Central memory CD4-positive, alpha-beta T cell (primary cell): ENCODE data around the gene IQCH.
"Not testable (repeated sequence)": the region's sequence is repeated elsewhere in the genome, so short reads cannot be mapped to it uniquely, and the experiment has no call there.

Source experiments
- DNase-seq: peaks from one replicate; pipeline ENCODE4 v3.0.0; 2022

IQCH gene

DNA sequence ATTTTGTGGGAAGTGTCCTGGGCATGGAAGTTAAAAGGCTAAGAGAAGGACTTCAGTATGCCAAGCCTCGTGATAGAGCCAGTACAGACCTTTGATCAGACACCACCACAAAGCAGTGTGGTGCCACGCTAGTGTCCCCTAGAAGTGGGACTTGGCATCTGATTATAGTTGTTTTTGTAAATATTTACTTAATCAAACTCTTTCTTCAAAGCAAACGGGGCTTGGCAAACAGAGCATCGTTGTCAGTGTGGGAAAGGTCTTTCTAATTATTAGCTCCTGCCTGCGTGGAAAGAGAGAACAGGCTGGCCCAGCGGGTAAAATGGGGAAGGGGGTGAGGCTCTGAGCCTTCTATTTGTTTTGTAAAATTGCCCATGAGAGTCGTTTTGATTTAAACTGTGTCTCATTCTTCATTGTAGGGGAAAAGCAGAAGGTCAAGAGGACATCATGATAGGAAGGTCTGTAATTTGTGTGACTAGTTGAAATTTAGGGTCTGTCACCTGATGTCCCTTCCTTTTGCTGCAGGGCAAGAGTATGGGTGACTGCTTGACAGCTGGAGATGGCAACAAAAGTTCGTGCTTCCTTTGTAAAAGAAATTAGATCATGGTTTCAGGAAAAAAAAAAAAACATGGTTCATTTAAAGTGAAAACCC is 105.0 kb downstream of the IQCH start:
- no peak for DNase-seq

DNA sequence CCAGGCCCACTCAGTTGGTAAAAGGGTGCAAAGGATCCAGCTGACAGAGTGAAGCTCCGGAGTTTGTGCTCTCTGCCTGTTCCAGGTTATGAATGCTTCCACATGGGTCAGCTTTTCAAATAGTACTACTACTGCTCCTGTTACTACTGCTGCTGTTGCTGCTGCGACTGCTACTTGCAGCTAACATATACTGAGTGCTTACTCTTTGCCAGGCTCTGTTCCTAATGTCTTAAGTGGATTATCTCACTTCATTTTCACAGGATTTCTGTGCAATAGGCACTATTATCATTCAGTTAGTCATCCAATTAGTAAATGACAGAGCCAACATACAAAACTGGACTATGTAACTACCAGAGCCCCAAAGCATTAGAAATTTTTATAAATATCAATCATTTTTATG is 106.5 kb downstream of the IQCH start:
- DNase-seq, result no peak

DNA sequence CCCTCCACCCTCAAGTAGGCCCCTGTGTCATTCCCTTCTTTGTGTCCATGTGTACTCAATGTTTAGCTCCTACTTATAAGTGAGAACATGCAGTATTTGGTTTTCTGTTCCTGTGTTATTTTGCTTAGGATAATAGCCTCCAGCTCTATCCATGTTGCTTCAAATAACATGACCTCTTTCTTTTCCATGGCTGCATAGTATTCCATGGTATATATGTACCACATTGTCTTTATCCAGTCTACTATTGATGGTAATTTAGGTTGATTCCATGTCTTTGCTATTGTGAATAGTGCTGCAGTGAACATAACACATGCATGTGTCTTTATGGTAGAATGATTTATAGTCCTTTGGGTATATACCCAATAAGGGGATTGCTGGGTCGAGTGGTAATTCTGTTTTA is 109.1 kb downstream of the IQCH start:
- DNase-seq, result not testable (repeated sequence)

DNA sequence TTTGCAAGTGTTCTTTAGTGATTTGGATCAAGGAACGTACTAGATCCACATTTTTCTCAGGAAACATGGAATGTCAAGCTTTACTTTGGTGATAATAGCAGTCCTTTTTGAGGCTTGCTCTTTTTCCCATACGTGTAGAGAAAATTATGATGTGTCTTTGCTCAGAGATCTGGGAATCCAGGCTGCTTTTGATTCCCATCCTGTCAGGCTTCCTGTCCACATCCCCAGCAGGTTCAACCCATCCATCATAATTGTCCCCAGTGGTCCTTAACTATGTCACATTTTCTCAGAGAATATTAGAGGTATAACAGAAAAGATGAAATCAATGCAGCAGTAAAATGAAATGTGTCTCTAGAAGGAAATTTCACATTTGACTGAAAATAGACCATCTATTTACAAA is 111.4 kb downstream of the IQCH start:
- no peak for DNase-seq

DNA sequence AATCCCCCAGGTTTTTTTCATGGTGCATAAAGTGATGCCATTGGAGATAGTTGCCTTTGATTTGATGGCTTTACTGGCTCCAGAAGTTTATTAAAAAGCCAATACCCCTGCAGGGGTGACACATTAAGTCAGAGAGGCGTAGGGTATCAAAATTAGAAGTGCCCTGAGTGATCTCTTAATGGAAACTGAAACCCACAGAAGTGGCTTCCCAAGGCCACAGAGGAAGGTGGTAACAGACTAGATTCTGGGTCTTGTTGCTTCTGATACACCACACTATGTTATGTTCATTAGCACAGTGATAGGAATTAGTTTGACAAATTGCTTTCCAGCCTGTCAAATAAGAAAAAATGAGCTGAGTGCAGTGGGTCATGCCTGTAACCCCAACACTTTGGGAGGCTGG is 112.3 kb downstream of the IQCH start:
- DNase-seq, result no peak

DNA sequence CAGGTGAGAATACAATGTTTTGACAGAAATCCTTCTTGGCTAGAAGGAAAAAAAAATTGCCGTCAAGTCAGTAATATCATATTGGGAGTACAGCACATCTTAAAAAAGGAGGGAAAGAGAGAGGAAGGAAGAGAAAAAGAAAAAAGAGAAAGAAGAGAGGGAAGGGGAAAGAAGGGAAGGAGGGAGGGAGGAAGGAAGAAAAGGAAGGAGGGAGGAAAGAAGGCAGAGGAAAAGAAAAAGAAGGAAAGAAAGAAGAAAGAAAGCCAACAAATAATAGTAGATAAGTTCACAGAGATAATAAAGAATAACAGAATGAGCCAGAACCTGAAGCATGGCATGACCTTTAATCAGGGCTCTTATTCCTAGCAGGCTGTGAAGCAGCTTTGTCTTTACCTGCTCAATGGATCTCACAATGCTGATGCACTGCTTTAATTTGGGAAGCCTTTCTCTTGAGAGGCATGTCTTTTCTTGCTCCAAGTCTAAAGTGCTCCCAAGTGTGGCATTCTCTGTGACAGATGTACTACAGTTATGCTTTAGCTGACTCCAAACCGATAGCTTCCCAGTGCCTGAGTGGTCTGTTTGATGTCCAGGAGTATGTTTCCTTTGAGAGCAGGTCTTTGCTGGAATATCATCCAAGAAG is 114.9 kb downstream of the IQCH start:
- DNase-seq, result no peak

DNA sequence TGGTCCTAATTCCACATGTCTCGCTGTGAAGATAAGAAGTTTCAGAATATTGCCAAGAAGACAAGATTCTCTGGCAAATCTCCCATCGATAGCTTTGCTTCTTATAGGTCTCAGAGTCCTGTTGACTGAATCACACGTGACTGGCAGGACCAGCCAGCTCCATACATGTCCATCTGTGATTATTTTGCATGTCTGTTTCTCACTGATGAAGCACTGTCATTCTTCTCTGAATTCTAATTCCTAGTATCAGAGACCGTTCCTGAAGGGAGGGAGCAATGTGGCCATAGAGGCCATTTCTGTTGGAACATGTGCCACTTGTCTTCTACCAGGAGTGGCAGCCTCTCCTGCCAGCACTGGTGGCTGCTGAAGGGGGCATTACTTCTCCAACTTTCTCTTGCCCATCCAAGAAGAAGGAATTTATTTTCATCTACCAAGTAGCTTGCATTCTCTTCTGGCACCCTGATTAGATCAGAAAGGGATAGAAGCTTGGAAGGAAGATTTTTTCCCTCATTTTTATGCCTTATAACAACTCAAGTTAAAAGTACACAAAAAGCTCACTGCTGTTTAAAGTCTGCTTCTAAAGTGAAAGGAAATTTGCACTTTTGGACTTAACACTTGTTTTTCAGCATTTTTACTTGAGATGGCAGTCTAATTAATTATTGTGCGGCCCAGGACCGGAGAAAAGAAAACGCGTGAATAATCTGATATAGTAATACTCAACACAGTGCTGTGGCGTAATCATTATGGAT is 115.8 kb downstream of the IQCH start:
- no peak for DNase-seq

DNA sequence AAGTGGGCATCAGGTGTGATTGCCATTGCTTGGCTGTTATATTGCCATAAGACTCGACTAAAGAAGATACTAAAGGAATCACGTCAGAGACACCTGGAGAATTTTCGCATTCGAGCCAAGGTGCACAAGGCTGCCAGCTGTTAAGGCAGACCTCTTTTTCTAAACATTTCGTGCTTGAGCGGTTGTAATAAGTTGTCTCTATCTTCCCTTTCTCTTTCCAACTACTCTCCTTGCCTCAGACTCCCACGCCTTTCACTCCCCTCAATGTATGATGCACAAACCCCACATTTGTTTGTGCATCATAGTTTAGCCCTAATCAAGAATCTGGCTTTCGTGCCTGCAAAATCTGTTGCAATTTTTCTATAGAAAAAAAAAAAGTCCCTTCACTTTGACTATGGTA is 118.0 kb downstream of the IQCH start:
- DNase-seq, result no peak

DNA sequence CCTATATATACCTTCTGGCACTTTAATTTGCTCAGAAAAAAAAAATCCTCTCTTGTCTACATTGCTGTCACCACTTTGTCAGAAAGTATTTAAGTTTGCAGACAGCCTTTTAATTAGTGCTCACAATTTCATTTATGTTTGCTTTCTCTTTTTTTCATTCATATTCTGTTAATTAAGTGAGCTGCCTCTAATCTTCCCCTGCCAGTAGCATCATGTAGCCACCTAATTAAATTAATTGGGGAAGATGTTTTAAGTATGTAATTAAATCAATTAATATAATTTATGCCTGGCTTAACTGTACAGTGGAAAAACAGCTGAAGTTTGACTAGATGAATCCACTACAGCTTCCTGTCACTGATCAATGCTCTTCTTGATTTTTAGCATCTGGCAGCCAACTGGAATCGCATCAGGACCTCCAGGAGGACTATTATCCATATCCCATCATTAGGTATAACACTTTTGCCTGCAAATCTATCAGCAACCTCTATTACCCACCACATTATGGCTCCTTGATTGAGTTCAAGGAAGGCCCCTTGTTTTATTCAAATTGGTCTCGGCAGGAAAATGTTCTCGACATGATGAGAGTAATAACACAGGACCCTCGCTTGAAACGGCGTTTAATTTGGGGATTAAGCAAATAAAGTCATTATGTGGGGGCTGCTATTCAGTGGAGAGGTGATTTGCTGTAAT is 118.5 kb downstream of the IQCH start:
- no peak for DNase-seq

DNA sequence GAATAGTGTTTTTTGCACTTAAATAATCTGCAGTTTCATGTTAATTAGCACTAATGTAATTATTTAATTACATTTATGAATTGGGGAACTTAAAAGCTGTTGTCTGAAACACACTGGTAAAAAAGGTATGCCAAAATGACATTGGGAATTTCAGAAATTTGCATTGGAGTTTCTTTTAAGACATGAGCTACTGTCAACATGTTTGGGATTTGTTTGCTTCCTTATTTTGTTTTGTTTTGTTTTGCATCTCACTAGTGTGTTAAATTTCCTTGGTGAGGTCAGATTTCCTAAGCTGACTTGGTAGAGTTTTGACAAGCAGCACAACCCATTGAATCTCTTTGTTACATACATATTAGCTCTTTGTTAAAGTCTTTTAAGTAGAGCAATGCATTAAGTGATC is 119.4 kb downstream of the IQCH start:
- DNase-seq, result no peak

DNA sequence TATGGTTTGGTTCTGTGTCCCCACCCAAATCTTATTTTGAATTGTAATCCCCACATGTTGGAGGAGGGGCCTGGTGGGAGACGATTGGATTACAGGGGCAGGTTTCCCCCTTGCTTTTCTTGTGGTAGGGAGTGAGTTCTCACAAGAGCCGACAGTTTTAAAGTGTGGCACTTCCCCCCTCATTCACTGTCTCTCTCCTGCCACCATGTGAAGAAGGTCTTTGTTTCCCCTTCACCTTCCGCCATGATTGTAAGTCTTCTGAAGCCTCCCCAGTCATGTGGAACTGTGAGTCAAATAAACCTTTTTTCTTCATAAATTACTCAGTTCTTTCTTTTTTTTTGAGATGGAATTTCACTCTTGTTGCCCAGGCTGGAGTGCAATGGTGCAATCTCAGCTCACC is 124.9 kb downstream of the IQCH start:
- no peak for DNase-seq

DNA sequence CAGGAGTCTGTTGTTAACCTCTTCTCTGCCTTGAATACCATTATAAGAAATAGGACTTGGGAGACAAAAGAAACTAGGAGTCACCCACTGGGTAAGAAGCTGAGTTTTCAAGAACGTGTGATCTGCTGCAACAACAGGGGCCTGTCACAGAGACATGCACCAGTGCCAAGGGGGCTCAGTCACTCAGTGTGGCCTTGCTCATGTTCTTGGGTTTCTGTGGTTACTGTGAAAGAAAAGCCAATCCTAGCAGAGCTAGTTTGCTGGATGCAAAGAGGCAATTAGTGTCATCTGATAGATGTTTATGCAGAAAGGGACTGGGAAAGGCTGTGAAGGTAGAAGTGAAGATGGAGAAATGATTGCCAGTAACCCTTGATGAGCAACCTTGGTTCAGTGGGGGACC is 126.3 kb downstream of the IQCH start:
- no peak for DNase-seq

DNA sequence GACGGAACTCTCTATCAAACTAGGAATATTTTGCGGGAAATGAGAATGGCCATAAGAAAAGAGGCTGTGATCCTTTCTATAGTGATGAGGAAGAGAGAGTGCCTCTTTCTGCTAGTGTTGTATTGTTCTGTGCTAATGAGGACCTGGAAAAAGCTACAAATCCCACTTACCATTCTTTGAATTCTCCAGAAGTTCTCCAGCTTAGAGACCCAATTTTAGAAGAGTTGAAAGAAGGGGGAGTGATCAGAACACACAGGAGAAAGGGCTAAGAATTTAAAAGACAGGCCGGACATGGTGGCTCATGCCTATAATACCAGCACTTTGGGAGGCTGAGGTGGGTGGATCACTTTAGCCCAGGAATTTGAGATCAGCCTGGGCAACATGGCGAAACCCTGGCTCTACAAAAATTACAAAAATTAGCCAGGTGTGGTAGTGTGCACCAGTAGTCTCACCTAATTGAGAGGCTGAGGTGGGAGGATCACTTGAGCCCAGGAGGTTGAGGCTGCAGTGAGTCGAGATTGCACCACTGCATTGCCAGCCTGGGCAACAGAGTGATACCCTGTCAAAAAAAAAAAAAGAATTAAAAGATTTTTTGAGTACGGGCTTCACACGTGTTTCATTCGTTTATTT is 126.9 kb downstream of the IQCH start:
- no peak for DNase-seq

DNA sequence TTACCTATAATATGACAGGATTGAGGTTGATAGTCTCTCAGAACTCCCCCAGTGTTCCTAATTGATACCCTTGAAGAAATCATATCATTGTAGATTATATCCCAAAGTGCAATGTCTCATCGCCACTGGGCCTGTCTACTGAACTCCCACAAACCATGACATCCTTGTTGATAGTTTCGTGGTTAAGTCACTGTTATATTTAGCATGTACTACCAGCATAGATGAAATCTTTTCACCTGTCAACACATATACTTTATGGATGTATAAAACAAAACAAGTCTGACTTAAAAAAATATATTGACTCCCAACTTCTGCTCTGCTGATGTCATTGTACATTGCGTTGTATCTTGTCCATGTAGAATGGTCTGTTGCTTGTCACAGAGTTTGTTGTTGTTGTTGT is 128.1 kb downstream of the IQCH start:
- DNase-seq, result no peak

DNA sequence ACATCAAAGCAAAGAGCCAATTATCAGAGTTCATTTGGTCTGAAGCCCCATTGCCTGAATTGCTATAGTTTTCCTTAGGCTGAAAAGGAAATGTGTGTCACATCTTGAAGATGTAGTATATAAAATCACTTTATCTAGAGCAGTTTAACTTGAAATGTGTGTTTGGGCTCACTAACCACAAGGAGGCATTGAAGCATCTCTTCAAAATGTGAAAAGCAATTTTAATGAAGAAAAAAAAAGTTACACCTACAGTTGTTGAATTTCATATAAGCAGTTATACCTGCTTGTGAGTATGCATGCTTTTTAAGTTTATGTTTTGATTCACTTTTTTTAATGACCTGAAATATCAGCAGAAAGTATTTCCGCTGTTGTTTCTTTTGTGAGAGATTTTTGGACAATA is 129.3 kb downstream of the IQCH start:
- no peak for DNase-seq

DNA sequence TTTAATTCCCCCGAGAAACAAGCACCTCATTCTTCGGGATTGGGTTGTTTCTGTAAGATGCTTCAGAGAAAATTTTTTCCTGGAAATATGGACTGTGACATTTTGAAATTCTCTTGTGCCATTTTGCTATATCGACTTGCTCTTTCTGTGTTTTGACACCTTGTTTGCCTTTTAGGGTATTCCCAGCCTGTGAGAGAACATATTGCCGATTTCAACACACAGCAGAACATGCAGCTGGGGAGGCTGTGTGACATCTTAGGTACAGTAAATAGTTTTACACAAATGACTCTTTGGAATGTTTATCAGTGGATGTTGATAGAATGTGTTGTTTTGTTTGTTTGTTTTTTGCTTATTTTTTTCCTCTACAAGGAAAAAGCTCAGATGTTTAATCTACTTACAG is 130.2 kb downstream of the IQCH start:
- DNase-seq, result no peak

DNA sequence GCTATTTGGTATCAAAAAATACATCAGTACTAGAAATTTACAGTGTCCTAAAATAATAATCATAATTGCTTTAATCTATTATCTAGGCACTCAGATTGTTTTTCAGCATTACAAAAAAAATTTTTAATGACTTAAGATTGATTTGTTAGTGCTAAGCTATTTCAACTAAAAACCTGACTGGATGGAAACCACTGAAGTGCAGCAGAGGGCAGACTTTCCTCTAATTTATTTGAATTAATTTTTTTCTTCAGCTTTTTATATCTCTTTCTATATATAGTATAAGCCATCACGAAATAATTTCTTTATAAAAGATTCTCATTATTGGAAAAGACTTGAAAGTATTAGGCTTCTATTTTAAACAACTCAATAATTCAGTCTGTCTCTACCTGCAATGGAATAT is 131.4 kb downstream of the IQCH start:
- DNase-seq, result no peak

DNA sequence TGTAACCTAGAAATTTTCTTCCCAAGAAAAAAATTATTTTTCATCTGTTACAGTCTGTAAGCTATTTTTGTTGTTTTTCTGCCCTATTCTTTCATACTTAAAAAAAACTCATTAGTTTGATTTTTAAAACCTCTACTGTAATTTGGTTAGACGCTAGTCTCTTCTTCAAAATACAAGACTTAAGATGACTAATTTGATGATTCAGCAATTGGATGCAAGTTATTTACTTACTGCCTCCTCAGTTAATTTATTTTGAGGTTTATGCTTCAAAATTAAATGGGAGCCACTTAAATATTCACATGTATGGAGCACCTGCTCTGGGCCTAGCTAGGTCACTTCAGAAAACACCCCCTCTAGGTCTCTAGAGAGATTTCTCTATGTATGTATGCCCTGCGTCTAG is 132.4 kb downstream of the IQCH start:
- no peak for DNase-seq

DNA sequence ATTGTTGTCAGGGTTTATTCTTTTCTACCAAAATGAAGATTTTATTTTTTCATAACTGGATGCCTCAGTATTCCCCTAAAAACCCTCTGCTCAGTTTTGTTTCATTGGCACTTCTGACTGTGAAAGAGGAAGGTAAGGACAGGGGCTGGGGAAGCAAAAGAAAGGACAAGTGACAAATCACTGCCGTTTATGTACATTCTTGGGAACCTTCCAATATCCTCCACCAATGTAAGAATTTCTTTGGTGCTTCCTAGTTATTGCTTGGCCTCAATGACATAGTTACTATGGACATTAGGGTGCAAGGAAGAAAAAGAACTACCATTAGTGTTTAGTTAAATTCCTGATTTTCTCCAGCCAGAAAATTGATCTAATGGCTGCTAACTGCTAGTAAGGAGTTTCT is 135.4 kb downstream of the IQCH start:
- no peak for DNase-seq

DNA sequence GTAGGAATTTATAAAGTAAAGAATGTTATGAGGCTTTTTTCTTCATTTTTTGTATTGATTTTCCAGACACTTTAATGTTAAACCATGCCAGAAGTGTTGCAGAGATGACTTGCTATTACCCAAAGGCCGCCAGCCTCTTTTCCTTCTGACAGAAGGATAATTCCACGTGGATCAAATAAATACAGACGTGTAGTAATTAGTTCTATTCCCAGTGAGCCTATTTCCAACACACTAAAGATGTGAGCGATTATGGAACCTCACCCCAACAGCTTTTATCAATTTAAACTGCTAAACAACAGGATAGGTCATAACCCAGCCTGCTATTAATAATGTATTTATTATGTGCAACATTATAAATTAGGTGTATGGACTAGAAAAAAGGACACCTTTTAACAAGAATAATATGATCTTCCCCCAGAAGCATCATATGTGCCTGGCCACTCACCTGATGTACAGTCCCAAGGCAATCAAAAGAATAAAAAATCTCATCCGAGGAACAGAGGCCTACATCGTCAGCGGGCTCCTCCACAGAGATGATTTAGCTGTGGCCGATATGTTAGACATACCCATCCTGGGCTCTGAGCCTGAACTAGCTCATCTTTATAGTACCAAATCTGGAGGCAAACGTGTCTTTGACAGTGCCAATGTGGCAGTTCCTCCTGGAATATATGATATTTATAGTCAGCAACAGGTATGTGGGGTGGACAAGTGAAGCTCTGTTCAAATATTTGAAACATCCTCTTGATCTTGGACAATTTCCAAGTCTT is 140.5 kb downstream of the IQCH start:
- DNase-seq, result no peak

DNA sequence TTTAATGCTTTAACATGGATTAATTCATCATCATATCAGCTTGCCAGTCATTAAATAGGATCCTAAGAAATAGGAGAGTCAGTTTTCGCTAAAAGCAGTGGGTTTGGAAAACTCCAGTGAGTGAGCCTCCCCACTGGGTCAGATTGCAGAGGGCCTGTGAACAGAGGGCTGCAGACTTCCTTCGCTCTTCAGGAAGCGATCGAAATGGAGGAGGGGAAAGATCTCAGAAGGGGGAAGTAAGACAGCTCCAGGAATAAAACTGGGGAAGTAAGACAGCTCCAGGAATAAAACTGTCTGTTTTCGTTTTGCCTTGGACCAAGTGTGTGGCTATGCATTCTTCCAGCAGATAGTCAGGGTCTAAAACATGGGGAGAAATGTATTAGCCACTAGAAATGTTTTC is 141.5 kb downstream of the IQCH start:
- no peak for DNase-seq

DNA sequence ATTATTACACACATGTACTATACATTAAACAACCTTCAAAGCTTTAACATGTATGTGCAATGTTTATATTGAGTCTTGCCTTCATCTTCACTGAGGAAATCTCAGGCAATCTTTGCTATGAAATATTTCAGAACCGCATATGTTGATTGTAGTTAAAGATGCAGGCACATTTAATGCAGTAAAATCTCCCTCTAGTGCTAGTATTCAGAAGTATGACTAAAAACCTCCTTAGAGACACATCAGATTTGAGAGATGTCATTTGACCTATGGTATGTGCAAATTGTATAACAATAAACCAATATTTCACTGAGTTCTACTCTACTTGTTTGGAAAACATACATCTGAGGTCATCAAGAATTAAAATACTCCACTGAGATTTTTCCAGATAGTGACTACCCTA is 142.6 kb downstream of the IQCH start:
- no peak for DNase-seq

DNA sequence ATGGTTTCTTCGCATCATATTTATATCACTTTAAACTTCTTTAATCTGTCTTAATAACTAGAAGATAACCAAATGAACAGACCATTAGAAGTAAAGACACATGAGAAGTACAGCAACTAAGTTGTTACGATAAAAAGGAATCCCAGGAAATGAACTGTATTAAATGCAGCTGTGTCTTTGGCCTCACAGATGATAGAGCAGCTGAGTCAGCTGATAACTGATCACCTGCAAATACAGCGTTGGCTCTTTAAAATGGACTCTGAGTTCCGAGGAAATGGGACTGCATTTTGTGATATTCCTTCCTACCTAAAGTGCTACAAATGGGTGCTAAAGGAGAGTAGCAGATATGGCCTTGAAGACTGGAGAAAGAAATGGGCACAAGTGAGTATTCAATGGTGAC is 145.3 kb downstream of the IQCH start:
- DNase-seq, result no peak
